D721Med (cell line): ENCODE results near the gene FHAD1.

Experiments used
- DNase-seq: peaks from one replicate; pipeline ENCODE4 v3.0.0; 2011; ENCODE audit warnings: low spot score; ENCODE audit not compliant: insufficient read length
- FAIRE-seq: peaks from 2 replicates; lab custom pipeline; 2011; peaks lifted over from hg19 to GRCh38; lab: Jason Lieb, UNC
- TF ChIP-seq, protein P1 (sequence below): IDR thresholded peaks from 2 replicates; pipeline ENCODE4 v1.5.1; 2012; ENCODE audit warnings: mild to moderate bottlenecking, control low read depth; ENCODE audit not compliant: insufficient read depth; ENCODE audit errors: missing control alignments

Gene FHAD1

DNA sequence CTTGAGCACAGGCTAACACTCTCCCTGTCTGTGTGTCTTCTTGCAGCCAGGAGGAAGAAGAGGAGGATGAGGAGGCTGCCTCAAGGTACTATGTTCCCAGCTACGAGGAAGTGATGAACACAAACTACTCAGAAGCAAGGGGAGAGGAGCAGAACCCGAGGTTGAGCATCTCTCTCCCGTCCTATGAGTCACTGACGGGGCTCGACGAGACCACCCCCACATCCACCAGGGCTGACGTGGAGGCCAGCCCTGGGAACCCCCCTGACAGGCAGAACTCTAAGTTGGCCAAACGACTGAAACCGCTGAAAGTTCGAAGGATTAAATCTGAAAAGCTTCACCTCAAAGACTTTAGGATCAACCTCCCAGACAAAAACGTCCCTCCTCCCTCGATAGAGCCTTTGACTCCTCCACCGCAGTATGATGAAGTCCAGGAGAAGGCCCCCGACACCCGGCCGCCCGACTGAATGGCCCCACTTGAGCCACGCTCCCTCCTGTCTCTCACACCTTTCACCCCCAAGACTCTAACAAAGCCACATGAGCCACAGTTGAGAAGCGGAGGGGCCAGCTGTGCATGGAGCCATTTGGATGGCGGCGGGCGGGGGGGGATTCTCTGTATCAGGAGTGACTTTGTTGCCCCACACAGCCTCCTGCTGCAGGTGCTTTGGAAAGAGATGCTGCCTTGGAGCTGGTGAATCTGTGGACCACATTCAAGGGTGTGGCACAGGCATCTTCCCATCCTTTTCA, 27.6 kb upstream of the FHAD1 start:
- DNase-seq (no peak), FAIRE-seq (no peak)
- TF ChIP-seq, protein P1, sequence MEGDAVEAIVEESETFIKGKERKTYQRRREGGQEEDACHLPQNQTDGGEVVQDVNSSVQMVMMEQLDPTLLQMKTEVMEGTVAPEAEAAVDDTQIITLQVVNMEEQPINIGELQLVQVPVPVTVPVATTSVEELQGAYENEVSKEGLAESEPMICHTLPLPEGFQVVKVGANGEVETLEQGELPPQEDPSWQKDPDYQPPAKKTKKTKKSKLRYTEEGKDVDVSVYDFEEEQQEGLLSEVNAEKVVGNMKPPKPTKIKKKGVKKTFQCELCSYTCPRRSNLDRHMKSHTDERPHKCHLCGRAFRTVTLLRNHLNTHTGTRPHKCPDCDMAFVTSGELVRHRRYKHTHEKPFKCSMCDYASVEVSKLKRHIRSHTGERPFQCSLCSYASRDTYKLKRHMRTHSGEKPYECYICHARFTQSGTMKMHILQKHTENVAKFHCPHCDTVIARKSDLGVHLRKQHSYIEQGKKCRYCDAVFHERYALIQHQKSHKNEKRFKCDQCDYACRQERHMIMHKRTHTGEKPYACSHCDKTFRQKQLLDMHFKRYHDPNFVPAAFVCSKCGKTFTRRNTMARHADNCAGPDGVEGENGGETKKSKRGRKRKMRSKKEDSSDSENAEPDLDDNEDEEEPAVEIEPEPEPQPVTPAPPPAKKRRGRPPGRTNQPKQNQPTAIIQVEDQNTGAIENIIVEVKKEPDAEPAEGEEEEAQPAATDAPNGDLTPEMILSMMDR: no peak

DNA sequence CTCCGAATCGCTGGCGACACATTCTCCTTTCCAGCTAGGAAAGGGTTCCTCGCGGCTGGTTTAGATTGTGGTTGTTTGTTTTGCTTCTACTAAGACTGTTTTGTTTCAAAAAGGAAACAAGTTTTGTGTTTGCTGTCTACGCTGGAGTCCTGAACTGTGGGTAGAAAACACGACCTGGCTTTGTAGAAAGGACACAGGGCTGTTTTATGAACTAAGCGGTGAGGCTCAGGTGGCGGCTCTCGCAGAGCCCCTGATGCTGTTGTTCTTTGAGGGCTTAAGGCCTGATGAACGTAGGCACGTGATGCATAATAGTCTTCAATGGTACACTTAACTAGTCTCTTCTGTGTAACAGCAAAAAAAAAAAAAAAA, 27.0 kb upstream of the FHAD1 start:
- TF ChIP-seq, protein P1: no peak
- DNase-seq: no peak
- FAIRE-seq: no peak

GRCh38 chr1:15220825-15221431, 26.1 kb upstream of the FHAD1 start:
- no peak for DNase-seq
- no peak for FAIRE-seq
- TF ChIP-seq, protein P1: no peak

DNA sequence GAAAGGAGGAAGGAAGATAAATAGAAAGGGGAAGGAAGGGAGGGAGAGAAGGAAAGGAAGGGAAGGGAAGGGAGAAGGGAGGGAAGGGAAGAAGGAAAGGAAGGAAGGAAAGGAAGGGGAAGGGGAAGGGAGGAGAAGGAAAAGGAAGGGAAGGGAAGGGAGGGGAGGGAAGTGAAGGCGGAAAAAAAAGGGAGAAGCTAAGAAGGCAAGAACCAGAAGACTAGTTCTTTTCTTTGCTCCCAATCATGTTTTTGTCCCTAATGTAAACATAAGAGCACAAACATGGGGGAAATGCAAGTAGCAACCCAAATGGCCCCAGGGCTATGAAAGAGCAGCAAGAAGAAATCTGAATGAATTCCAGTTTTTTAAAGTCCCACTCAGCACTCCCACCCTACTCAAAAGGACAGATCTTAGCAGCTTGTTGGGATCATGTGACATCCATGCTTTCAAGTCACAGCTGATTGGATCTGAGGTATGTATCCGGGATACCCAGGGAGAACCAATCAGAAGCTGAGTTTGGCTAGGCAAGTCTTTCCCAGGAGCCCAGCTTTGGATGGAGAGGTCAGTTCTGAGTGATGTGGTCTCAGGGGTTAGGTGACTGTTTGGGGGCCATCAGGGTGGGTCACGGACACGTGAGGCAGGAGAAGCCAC, 24.2 kb upstream of the FHAD1 start:
- FAIRE-seq: no peak
- TF ChIP-seq, protein P1: no peak
- no peak for DNase-seq

GRCh38 chr1:15224259-15224869, 22.7 kb upstream of the FHAD1 start:
- DNase-seq (no peak), FAIRE-seq (no peak)
- TF ChIP-seq, protein P1: no peak

GRCh38 chr1:15224974-15225373, 22.0 kb upstream of the FHAD1 start:
- no peak for FAIRE-seq
- TF ChIP-seq, protein P1: no peak
- DNase-seq: no peak

DNA sequence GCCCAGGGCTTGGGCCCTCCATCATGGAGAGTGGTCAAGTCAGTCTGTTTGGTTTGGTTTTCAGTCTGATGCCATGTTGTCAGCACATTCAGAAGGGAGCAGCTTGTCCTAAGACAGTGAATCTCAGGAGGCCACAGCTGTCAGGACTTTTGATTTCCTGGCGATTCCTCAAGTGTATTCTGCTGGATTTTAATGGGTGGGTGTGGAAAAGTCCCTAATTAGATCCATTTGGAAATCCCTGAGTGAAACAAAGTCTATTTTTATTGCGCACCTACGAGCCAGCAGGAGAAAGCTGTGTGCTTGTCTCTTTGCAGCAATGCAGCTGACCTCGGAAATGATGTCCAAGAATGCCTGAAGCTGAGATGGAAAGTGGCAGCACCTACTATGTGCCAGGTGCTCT, 21.6 kb upstream of the FHAD1 start:
- TF ChIP-seq, protein P1: no peak
- no peak for FAIRE-seq
- no peak for DNase-seq
